ENCODE measurements around the gene CEP89.
"Not testable (repeated sequence)": the region's sequence is repeated elsewhere in the genome, so short reads cannot be mapped to it uniquely, and the experiment has no call there.

Gene CEP89

GRCh38 chr19:32857584-32857983, 114.2 kb downstream of the CEP89 start:
- no peaks in the 10 kb centered on the region for H3K9me3 ChIP-seq (ENCODE audit: control insufficient read depth, insufficient read depth, low read length)
- no peaks in the 10 kb centered on the region for H3F3A ChIP-seq (ENCODE audit: control insufficient read depth, insufficient read depth)
- no peaks in the 10 kb centered on the region for H3K36me3 ChIP-seq (ENCODE audit: control insufficient read depth, low read length)
- no peaks in the 10 kb centered on the region for H3K9me2 ChIP-seq (replicated peaks; ENCODE audit: control insufficient read depth, low read length)
- no peak overlapping the region for H3K27ac ChIP-seq (ENCODE audit: low read depth, low read length)
- TF ChIP-seq EZH2phosphoT487 (IDR thresholded peaks at IDR 0.05; ENCODE audit: borderline replicate concordance, low read length) (no peak), CTCF (IDR thresholded peaks at IDR 0.05; ENCODE audit: low read depth, low read length, poor library complexity, severe bottlenecking) (no peak)
- H3K4me2 ChIP-seq (ENCODE audit: low read length), result no peak overlapping the region
- H3K79me2 ChIP-seq (ENCODE audit: control insufficient read depth, low read length), result no peaks in the 10 kb centered on the region
- no peaks in the 10 kb centered on the region for H4K20me1 ChIP-seq (ENCODE audit: control insufficient read depth, insufficient read depth, low read depth, low read length)
- H3K4me3 ChIP-seq (ENCODE audit: low read length), result no peak overlapping the region
- H3K27me3 ChIP-seq (ENCODE audit: control insufficient read depth, low read length), result no peaks in the 10 kb centered on the region
- H3K4me1 ChIP-seq (ENCODE audit: control insufficient read depth, low read length), result no peaks in the 10 kb centered on the region

- not testable (repeated sequence) for H3K79me2 ChIP-seq (ENCODE audit: control insufficient read depth, low read length); H3K27me3 ChIP-seq (ENCODE audit: control insufficient read depth, low read length); H3F3A ChIP-seq (ENCODE audit: control insufficient read depth, insufficient read depth); H3K9me3 ChIP-seq (ENCODE audit: control insufficient read depth, insufficient read depth, low read length); H3K36me3 ChIP-seq (ENCODE audit: control insufficient read depth, low read length); H3K9me2 ChIP-seq (replicated peaks; ENCODE audit: control insufficient read depth, low read length); H4K20me1 ChIP-seq (ENCODE audit: control insufficient read depth, insufficient read depth, low read depth, low read length); H3K27ac ChIP-seq (ENCODE audit: low read depth, low read length); H3K4me2 ChIP-seq (ENCODE audit: low read length); H3K4me3 ChIP-seq (ENCODE audit: low read length); H3K4me1 ChIP-seq (ENCODE audit: control insufficient read depth, low read length)
These were observed 114.9 kb downstream of the CEP89 start for GRCh38 chr19:32856818-32857217.

GRCh38 chr19:32852216-32852615, 119.5 kb downstream of the CEP89 start:
- Histone ChIP-seq H3K4me3 (ENCODE audit: low read length) (no peak overlapping the region), H3K4me1 (ENCODE audit: control insufficient read depth, low read length) (no peaks in the 10 kb centered on the region), H3K4me2 (ENCODE audit: low read length) (no peak overlapping the region), H3F3A (ENCODE audit: control insufficient read depth, insufficient read depth) (no peaks in the 10 kb centered on the region), H3K27me3 (ENCODE audit: control insufficient read depth, low read length) (no peaks in the 10 kb centered on the region), H3K9me2 (replicated peaks; ENCODE audit: control insufficient read depth, low read length) (no peaks in the 10 kb centered on the region), H3K36me3 (ENCODE audit: control insufficient read depth, low read length) (no peaks in the 10 kb centered on the region), H3K79me2 (ENCODE audit: control insufficient read depth, low read length) (no peaks in the 10 kb centered on the region), H4K20me1 (ENCODE audit: control insufficient read depth, insufficient read depth, low read depth, low read length) (no peaks in the 10 kb centered on the region), H3K27ac (ENCODE audit: low read depth, low read length) (no peak overlapping the region), H3K9me3 (ENCODE audit: control insufficient read depth, insufficient read depth, low read length) (no peaks in the 10 kb centered on the region)
- TF ChIP-seq EZH2phosphoT487 (IDR thresholded peaks at IDR 0.05; ENCODE audit: borderline replicate concordance, low read length) (no peak), CTCF (IDR thresholded peaks at IDR 0.05; ENCODE audit: low read depth, low read length, poor library complexity, severe bottlenecking) (no peak)

- H3K4me3 ChIP-seq (ENCODE audit: low read length); H3K4me2 ChIP-seq (ENCODE audit: low read length); H3K27ac ChIP-seq (ENCODE audit: low read depth, low read length); H3F3A ChIP-seq (ENCODE audit: control insufficient read depth, insufficient read depth); H4K20me1 ChIP-seq (ENCODE audit: control insufficient read depth, insufficient read depth, low read depth, low read length); H3K4me1 ChIP-seq (ENCODE audit: control insufficient read depth, low read length); H3K9me2 ChIP-seq (replicated peaks; ENCODE audit: control insufficient read depth, low read length); H3K9me3 ChIP-seq (ENCODE audit: control insufficient read depth, insufficient read depth, low read length); H3K79me2 ChIP-seq (ENCODE audit: control insufficient read depth, low read length); H3K27me3 ChIP-seq (ENCODE audit: control insufficient read depth, low read length); H3K36me3 ChIP-seq (ENCODE audit: control insufficient read depth, low read length): not testable (repeated sequence)
These were observed 123.7 kb downstream of the CEP89 start for GRCh38 chr19:32848035-32848434.

Data from DOHH2 (cell line).